ENCODE results near the gene LOC128125822.
A peak's percentile ranks its signal among the peaks of the same experiment; 100 is the strongest.

Gene LOC128125822

DNA sequence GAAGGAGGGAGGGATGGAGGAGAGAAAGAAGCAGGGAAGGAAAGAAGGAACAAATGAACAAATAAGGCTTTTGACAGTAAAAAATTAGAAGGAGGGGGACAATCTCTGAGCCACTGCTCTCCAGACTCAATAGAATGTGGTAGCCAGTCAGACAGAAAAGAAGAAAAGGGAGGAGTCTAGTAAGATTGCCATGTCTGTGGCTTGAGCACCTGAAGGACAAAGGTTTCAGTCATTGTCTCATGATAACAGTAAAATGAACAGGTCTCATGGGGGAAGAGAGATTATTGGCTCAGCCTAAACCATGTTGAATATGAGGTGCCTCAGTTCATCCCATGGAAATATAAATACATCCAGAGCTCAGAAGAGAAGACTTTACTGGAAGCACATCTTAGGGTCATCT is 14.0 kb upstream of the LOC128125822 start:
- DNase-seq, result no peak

DNA sequence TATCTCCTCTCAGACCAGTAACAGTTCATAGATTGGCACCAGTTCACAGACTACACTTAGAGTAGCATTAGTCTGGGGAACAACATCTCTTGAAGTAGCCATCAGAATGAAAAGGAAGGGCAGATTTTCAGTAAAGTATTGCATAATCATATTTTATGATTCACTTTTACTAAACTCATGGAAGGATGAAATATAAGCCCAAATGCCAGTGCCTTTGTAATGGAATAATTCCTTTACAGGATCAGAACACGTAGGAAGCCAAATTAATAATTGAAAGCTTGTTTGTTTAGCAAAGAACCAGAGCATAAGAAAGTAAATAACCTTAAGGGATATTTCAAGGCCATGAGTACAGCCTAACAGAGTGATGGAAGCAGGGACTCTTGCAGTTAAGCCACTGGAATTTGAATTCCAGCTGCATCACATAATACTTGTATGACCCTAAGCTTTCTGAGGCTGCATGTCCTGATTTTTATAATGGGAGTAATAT is 11.4 kb upstream of the LOC128125822 start:
- no peak for DNase-seq

DNA sequence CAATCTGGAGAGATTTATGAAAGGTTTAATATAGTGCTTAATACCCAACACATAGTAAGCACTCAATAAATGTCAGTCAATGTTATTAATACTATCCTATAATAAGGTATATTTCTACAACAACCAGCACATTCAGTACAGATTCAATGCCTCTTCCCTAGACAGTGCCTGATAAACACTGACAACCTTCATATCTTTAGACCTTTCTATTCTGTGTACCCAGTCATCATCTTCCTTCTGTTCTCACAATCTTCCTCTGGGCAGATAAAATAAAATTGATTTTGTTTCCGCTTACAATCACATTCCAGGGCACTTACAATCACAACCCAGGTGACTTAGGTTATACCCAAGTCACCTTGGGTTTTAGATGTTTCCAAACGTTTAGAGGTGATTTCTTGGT is 11.0 kb upstream of the LOC128125822 start:
- no peak for DNase-seq

DNA sequence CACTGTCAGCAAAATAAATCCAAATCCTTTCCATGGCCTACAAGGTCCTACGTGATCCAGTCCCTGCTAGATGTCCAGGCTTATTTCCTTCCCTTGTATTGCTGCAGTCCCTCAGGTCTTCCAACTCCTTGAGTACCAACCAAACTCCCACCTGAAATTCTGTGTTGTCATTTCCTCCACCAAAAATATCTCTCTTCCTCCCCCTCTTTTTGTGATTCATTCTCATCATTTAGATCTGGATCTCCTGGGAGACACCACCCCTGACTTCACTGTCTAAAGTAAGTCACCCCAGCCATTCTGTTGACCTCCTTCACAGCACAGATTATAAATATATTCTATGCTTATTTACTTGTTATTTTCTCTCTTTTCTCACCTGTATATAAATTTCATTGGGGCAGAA is 9.0 kb upstream of the LOC128125822 start:
- no peak for DNase-seq

DNA sequence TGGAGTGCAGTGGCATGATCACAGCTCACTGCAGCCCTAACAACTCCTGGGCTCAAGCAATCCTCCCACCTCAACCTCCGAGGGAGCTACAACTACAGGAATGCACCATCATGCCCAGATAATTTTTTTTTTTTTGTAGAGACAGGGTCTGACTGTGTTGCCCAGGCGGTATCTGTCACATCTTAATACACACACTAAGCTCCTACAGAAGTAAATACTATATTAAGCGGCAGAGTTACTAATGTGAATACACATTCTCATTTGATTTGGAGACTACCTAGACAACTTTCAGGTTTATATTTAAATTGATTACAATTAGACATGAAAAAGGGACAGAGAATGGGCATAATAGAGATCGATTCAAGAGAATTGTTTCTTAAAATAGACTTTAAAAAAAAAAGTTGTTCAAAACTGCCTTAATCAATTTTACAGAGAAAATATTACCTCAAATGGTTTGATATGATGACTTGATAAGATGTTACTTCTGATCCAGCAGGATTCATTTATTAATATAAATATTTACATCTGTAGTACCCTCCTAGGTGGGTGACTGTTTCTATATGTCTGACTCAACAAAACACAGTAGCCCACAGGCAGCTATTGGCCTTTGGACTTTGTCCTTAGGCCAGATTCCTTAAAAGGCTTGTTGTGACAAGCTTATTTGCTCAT is 7.1 kb upstream of the LOC128125822 start:
- no peak for DNase-seq

DNA sequence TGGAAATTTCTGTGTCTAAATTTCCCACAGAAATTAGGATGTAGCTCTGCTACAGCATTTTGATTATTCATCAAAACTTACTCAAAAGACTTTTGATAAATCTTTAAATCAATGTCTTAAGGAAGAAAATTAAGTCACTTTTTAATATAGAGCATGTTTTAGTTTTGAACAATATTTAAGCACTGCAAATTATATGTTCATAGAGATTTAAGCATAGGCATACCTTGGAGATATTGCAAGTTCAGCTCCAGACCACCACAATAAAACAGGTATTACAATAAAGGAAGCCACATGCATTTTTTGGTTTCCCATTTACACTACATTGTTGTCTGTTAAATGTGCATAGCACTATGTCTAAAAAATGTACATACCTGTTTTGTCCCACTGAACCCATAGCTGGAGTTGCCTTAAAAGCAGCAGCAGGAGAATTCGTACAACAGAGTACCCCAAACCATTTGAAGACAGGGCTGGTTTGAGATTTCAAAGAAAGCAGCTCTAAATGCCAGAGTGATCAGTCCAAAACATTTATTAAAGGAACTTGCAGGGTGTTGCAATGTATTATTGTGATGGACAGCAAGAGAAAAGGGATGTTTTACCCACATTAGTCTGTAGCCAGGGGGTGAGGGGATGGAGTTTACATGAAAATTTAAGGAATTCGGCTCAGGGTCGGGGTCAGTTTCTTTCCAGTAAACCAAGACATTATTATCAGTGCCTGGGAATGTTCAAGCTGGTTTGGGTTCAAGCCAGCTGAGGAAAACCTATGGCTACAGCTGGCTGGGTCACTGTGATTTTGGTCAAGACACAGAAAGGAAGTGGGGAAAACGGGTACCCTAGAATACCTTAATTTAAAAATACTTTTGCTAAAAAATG is 6.3 kb upstream of the LOC128125822 start:
- no peak for DNase-seq

DNA sequence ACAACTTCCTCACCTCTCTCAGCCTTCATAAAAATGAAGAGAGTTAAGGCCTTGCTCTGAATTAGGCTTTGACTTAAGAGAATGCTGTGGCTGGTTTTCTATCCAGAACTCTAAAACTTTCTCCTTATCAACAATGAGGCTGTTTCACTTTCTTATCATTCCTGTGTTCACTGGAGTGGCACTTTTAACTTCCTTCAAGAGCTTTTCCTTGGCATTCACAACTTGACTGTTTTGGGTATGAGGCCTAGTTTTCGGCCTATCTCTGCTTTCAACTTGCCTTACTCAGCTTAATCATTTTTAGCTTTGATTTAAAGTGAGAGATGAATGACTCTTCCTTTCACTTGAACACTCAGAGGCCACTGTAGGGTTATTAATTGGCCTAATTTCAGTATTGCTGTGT is 4.3 kb upstream of the LOC128125822 start:
- DNase-seq, result no peak

DNA sequence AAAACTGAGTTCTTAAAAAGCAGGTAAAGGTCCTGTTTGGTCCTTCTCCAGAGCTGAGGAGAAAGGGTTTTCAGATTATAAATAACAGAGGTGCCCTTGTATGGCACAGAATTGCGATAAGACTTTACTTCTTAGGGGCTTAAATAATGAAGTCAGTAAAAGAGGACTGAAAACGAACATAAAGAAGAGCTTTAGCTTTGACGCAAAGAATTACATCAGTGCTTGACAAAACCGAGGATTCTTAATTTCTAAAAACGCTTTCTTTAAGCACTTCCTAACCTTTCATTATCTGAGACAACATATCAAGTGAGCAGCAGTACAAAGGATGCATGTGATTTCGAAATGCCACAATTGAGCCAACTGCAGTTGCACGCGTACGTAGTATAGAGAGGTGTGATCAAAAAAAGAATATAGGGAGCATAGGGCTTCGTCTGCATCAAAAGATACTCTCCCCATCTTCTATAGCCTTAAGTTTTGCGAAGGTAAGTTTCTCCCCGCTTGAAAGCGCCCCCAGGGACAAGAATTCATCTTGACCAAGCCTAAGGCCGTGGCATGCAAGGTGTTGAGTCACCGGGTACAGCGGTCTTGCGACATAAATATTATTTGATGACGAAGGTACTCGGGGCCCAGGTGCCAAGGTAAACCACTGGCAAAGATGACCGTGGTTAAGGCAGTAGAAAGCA is 778 bp upstream of the LOC128125822 start:
- peak; percentile 50 for DNase-seq

DNA sequence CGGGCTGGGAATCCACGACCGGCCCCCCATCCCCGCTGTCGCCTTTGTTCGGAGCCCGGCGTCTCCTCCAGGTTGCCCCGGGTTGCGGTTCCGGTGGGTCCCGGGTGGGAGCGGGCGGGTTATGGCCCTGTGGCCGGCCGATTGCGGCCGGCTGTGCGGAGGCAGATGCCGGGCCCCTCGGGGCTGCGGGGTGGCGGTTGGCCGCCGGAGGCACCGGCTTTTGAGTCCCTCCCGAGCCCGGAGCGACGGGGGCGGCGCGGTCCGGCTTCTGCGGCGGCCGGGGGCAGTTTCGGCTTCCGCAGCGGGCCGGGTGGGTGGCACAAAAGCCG is 431 bp downstream of the LOC128125822 start:
- DNase-seq, result no peak

DNA sequence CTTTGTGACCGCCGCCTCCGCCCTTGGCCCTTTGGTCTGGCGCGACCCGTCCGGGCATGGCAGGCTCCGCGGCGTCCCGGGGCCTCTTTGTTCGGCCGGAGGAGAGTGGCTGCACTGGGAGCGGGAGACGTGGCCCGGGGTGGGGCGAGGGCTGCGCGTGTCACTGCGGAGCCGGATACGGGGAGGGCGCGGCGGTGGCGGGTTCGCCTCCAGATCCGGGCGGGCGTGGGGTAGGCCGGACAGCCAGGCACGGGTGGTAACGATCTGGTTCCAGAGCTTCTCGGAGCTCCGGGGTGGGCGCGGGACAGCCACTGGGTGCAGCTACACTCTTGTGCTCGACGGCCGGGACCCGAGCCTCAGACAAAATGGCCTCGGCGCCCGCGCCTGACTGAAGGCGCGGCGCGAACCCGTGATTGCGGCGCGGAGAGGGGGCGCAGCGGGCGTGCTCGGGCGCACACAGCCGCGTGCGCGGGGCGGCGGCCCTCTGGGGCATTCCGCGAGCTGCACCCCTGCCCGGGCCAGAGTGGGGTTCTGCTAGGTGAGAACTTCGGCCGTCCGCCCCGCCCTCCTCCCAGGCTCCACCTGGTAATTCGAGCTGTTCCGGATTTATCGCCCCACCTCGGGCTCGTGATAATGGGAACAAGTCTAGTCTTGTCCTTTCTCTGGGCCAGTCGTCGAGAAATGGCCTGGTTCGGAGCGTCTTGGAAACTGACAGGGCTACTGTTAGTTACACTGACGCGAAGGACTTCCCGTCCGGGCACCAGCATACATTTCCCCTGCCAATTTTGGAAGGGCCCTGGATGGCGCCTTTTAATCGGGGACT is 1.0 kb downstream of the LOC128125822 start:
- DNase-seq, result peak; percentile 75

DNA sequence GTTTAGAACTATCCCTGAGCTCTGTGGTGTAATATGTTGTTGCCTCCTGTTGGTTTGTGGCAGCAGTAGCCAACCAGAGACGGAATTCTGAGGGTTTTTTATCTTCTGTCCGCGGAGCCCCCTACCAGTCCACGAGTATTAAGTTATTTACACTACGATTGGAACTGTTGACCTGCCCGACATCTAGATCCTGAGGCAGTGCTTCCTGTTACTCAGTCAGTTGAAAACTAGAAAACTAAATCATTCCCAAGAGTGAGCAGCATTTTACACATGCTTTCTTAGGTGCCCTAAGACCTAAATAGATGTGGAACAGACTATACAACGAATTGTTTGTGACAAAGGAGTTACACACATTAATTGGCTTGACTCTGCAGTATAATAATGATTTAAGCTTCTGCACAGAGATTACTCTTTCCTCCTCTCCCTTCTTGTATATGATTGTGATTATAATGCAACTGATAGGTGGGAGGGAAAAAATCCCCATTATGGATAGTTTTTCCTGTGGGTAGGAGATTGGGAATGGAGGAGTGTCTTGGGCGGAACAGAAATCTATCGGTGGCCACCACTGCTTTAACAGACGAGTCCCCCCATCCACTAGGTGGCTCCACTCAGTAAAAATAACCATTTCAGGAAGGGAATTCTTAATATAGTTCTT is 1.7 kb downstream of the LOC128125822 start:
- no peak for DNase-seq

DNA sequence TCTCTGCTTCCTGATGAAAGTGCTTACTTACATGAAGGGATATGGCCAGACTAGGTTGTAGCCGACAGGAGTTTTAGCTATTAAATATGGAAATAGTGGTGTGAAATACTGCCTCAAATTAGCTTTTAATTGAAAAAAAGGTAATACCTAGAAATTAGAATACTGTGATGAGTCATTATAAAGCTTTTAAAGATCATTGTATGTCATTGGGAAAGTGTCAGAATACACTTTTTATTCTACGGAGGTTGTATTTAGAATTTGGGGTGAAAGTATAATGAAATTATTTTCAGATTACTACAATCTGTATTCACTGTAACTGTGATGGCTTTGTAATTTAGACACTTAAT is 2.2 kb downstream of the LOC128125822 start:
- no peak for DNase-seq

DNA sequence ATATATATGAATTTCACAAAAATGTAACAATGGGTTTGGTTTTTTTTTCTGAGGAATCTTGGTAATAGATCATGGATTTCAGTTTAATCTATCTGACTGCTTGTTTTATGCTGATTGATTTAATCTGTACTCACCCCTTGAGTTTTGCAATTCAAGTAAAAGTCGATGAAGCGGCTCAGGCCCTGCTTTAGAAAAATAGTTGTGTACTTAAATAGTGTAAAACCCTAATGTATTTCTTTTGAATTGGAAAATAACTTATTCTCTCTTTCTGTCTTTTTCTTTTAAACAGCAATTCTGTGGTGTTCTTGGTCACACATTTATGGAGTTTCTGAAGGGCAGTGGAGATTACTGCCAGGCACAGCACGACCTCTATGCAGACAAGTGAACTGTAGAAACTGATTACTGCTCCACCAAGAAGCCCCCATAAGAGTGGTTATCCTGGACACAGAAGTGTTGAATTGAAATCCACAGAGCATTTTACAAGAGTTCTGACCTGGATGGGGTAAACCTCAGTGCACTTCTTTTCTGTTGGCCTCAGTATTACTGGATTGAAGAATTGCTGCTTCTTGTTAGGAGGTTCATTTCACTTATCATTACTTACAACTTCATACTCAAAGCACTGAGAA is 4.0 kb downstream of the LOC128125822 start:
- DNase-seq, result no peak

DNA sequence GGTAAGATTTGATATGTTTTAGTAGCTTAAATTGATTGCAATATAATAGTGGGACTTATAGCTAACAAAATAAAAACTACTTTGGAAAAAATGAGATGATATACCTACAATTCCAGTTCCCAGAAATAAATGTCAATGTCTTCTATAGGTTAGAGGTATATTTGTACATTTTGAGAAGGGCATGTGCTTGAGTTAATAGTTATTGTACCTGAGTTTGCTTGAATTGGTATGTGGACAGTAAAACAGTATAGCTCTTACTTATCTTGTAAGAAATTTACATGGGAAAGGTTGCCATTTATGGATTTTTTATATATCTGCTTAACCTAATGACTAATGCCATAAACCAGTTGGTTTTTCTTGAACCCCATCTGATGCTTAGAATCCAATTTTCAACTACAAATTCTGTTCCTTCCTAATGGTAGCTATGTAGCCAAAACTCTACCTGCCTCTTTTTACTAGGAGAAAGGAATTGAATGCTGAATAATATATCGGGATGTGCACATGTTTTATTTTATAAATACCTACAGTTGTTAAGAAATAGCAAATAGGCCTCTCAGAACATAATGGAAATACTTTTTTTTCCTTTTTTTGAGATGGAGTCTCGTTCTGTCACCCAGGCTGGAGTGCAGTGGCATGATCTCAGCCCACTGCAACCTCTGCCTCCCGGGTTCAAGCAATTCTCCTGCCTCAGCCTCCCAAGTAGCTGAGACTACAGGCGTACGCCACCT is 4.9 kb downstream of the LOC128125822 start:
- no peak for DNase-seq

DNA sequence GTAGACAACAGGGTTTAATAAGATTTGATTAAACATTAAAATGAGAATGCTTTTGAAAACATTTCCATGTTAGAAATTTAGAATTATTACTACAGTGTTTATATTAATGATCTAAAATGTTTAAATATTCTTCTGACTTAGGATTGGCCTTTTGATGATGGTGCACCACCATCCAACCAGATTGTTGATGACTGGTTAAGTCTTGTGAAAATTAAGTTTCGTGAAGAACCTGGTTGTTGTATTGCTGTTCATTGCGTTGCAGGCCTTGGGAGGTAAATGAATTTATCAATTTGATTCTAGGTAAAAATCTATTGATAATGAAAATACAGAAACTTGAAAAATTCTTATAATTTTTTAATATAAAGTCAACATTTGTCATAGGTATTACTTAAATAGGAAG is 6.5 kb downstream of the LOC128125822 start:
- no peak for DNase-seq

DNA sequence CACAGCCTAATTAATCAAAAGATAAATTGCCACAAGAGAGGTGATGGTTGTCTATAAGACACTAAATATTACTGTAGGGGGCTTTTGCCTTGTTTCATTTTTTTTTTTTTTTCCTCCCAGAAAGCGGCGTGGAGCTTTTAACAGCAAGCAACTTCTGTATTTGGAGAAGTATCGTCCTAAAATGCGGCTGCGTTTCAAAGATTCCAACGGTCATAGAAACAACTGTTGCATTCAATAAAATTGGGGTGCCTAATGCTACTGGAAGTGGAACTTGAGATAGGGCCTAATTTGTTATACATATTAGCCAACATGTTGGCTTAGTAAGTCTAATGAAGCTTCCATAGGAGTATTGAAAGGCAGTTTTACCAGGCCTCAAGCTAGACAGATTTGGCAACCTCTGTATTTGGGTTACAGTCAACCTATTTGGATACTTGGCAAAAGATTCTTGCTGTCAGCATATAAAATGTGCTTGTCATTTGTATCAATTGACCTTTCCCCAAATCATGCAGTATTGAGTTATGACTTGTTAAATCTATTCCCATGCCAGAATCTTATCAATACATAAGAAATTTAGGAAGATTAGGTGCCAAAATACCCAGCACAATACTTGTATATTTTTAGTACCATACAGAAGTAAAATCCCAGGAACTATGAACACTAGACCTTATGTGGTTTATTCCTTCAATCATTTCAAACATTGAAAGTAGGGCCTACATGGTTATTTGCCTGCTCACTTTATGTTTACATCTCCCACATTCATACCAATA is 7.8 kb downstream of the LOC128125822 start:
- no peak for DNase-seq

DNA sequence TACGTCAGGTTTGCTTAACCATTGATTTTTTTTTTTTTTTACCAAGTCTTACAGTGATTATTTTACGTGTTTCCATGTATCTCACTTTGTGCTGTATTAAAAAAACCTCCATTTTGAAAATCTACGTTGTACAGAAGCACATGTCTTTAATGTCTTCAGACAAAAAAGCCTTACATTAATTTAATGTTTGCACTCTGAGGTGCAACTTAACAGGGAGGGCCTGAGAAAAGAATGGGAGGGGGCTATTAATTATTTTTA is 8.4 kb downstream of the LOC128125822 start:
- no peak for DNase-seq

DNA sequence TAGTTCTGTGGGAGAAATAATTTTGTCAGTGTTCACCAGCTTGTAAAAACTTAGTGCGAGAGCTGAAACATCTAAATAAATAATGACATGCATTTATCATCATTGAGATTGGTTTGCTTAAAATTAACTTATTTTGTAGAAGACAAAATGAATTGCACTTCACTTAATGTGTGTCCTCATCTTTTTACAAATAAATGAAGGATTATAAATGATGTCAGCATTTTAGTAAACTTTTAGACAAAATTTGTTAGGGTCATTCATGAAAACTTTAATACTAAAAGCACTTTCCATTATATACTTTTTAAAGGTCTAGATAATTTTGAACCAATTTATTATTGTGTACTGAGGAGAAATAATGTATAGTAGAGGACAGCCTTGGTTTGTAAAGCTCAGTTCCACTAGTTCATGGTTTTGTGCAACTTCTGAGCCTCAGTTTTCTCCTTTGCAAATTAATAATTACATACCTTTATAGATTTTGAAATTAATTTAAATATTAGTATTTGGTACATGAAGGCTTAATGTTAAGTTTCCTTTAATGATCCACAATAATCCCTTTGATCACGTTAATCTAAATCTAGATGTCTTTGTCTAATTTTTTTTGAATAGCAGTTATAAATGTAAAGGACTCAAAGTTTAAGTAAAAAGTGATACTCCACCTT is 9.2 kb downstream of the LOC128125822 start:
- no peak for DNase-seq

DNA sequence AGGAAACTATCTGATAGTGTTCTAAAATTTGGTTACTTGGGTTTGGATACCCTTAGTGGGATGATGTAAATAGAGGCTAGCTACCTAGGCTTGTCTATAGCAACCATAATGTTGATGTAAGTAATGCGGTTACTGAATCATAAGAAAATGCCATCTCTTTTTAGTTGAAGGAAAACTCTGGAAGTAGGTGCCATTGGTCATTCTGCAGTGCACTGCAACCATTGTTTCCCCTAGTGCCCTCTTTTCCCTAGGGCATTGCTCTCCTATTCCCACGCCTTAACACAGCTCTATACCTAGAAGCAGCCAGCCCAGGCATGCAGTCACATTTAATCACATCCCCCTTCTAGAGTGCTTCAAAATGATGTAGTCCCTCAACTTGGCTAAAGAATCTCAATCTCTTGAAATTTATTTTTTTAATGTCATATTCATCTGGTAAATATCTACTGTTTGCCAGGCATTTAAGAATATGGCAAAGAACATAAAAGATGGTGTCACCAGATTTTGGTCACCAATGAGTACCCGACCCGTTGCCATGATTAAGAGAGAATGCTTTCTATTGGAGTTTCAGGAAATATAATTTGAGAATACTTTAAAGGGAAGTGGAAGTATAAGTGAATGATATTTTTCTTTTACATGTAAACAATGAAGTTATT is 10.4 kb downstream of the LOC128125822 start:
- no peak for DNase-seq

DNA sequence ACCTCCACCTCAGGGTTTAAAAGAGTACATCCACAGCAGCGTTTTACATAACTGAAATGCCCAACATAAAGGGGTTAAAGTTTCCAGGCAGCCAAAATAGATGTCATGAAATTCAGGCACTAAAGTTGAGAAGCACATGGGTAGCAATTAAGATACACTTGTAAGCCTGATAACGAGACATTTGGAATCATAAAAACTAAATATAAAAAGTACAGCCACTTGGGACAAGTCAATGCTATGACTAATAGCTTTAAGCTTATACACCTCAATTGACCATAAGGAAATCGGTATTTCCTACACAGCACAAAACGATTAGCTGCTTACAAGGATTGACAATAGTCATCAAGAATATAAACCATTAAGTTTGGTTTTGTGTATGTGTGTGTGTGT is 11.8 kb downstream of the LOC128125822 start:
- no peak for DNase-seq

Measured in amniotic stem cell (primary cell).